ENCODE data around the gene FGF8.

FGF8 gene

GRCh38 chr10:101767966-101768790 lies 7.7 kb downstream of the FGF8 start:
- no peak for DNase-seq

- DNase-seq: no peak
These were observed 8.3 kb downstream of the FGF8 start for GRCh38 chr10:101767600-101767945.

GRCh38 chr10:101766753-101767599 lies 8.9 kb downstream of the FGF8 start:
- no peak for DNase-seq

GRCh38 chr10:101766306-101766705 lies 9.6 kb downstream of the FGF8 start:
- DNase-seq: no peak

GRCh38 chr10:101763141-101763846 lies 12.6 kb downstream of the FGF8 start:
- no peak for DNase-seq

GRCh38 chr10:101762736-101763135 lies 13.2 kb downstream of the FGF8 start:
- no peak for DNase-seq

GRCh38 chr10:101761226-101761625 lies 14.7 kb downstream of the FGF8 start:
- no peak for DNase-seq

- DNase-seq: no peak
These were observed 15.4 kb downstream of the FGF8 start for GRCh38 chr10:101760510-101760909.

GRCh38 chr10:101759309-101760247 lies 16.3 kb downstream of the FGF8 start:
- DNase-seq: no peak

- DNase-seq: no peak
These were observed 17.1 kb downstream of the FGF8 start for GRCh38 chr10:101758858-101759257.

- DNase-seq: no peak
These were observed 23.7 kb downstream of the FGF8 start for GRCh38 chr10:101752241-101752640.

GRCh38 chr10:101749047-101750016 lies 26.6 kb downstream of the FGF8 start:
- no peak for DNase-seq

GRCh38 chr10:101748496-101748895 lies 27.4 kb downstream of the FGF8 start:
- DNase-seq: no peak

GRCh38 chr10:101745074-101745696 lies 30.7 kb downstream of the FGF8 start:
- DNase-seq: no peak

GRCh38 chr10:101744267-101744666 lies 31.6 kb downstream of the FGF8 start:
- DNase-seq: no peak

GRCh38 chr10:101741938-101742337 lies 34.0 kb downstream of the FGF8 start:
- DNase-seq: no peak

GRCh38 chr10:101736666-101737065 lies 39.2 kb downstream of the FGF8 start:
- DNase-seq: no peak

- no peak for DNase-seq
These were observed 43.8 kb downstream of the FGF8 start for GRCh38 chr10:101732096-101732495.

GRCh38 chr10:101726115-101726387 lies 49.9 kb downstream of the FGF8 start:
- no peak for DNase-seq

GRCh38 chr10:101725296-101726114 lies 50.4 kb downstream of the FGF8 start:
- DNase-seq: no peak

Measured in activated effector memory CD4-positive, alpha-beta T cell treated with Interleukin-2 at 50 U/mL for 16 hours (primary cell).